HCT116 (cell line): ENCODE results near the gene TMCC1.

Experiments
- CTCF ChIP-seq, 3 experiments: fragments of 200-600 bp in 1 of 3; sonication (generic) in 1 of 3; IDR thresholded peaks in 2 of 3; conservative IDR thresholded peaks in 1 of 3; 2 replicates each; pipeline ENCODE4 v1.5.1; 2012 to 2017; ENCODE audit warnings: low read depth in 2 of 3, low read length in 2 of 3, antibody characterized with exemption in 1 of 3, borderline replicate concordance in 1 of 3, control low read depth in 1 of 3, mild to moderate bottlenecking in 1 of 3, mixed read lengths in 1 of 3, mixed run types in 1 of 3, moderate library complexity in 1 of 3; ENCODE audit not compliant: insufficient read depth in 1 of 3
- EGR1 ChIP-seq: IDR thresholded peaks from 2 replicates; pipeline ENCODE4 v1.6.1; 2012; ENCODE audit warnings: low read depth
- EZH2 ChIP-seq: fragments of 200-600 bp; sonication (generic); IDR thresholded peaks from 2 replicates; pipeline ENCODE4 v1.6.1; 2017; ENCODE audit warnings: antibody characterized with exemption, mixed run types
- EZH2phosphoT487 ChIP-seq: fragments of 200-600 bp; IDR thresholded peaks from 2 replicates; pipeline ENCODE4 v1.6.1; 2018; ENCODE audit warnings: antibody characterized with exemption, borderline replicate concordance
- JUND ChIP-seq: IDR thresholded peaks from 2 replicates; pipeline ENCODE4 v1.6.1; 2012
- MAX ChIP-seq: IDR thresholded peaks from 2 replicates; pipeline ENCODE4 v1.6.1; 2012
- POLR2A ChIP-seq: IDR thresholded peaks from 2 replicates; pipeline ENCODE4 v1.7.0; 2011; ENCODE audit warnings: borderline replicate concordance; ENCODE audit not compliant: insufficient read depth, insufficient read length; ENCODE audit errors: extremely low read depth
- POLR2AphosphoS5 ChIP-seq: IDR thresholded peaks from 2 replicates; pipeline ENCODE4 v1.6.1; 2011; ENCODE audit warnings: mild to moderate bottlenecking, low read depth, low read length, moderate library complexity
- RAD21 ChIP-seq: IDR thresholded peaks from 2 replicates; pipeline ENCODE4 v1.6.1; 2012; ENCODE audit warnings: low read depth, mild to moderate bottlenecking
- SRF ChIP-seq: IDR thresholded peaks from 2 replicates; pipeline ENCODE4 v1.6.1; 2012; ENCODE audit warnings: low read depth
- TCF7L2 ChIP-seq: IDR thresholded peaks from 2 replicates; pipeline ENCODE4 v1.7.0; 2011; ENCODE audit warnings: borderline replicate concordance, inconsistent platforms; ENCODE audit not compliant: insufficient read depth, insufficient read length; ENCODE audit errors: extremely low read depth
- YY1 ChIP-seq: IDR thresholded peaks from 2 replicates; pipeline ENCODE4 v1.6.1; 2011; ENCODE audit warnings: low read length, low read depth, moderate library complexity, mild to moderate bottlenecking; ENCODE audit not compliant: insufficient replicate concordance; ENCODE audit errors: extremely low read depth
- TF ChIP-seq, protein P1 (sequence below): IDR thresholded peaks from 2 replicates; pipeline ENCODE4 v1.6.1; 2012; ENCODE audit warnings: low read depth

DNA sequence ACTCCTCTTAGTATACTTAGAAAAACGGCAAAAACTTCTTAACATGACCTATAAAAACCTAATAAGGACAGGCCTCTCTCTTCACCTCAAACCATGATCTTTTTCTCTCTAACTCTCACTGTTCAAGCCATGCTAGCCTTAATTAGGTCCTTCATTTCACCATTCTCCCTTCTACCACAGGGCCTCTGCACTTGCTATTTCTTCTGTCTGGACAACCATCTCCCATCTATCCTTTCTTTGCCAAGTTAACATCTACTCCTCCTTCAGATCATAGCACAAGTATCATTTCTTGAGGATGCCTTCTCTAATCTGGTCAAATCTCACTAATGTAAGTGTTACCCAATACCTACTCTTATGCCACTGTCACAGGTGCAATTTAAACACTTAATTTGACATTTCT, 39.1 kb downstream of the TMCC1 start:
- TF ChIP-seq RAD21 (no peak), CTCF (IDR thresholded peaks at IDR 0.05 in 2 of 3, conservative IDR thresholded peaks at IDR 0.05 in 1 of 3; ENCODE audit: borderline replicate concordance in 1 of 3, insufficient read depth in 1 of 3, low read depth in 2 of 3, low read length in 2 of 3) (no peak), POLR2AphosphoS5 (no peak), EZH2 (no peak), EZH2phosphoT487 (no peak), TCF7L2 (no peak), JUND (no peak), MAX (no peak), SRF (no peak), POLR2A (no peak), YY1 (no peak), EGR1 (no peak)
- TF ChIP-seq, protein P1, sequence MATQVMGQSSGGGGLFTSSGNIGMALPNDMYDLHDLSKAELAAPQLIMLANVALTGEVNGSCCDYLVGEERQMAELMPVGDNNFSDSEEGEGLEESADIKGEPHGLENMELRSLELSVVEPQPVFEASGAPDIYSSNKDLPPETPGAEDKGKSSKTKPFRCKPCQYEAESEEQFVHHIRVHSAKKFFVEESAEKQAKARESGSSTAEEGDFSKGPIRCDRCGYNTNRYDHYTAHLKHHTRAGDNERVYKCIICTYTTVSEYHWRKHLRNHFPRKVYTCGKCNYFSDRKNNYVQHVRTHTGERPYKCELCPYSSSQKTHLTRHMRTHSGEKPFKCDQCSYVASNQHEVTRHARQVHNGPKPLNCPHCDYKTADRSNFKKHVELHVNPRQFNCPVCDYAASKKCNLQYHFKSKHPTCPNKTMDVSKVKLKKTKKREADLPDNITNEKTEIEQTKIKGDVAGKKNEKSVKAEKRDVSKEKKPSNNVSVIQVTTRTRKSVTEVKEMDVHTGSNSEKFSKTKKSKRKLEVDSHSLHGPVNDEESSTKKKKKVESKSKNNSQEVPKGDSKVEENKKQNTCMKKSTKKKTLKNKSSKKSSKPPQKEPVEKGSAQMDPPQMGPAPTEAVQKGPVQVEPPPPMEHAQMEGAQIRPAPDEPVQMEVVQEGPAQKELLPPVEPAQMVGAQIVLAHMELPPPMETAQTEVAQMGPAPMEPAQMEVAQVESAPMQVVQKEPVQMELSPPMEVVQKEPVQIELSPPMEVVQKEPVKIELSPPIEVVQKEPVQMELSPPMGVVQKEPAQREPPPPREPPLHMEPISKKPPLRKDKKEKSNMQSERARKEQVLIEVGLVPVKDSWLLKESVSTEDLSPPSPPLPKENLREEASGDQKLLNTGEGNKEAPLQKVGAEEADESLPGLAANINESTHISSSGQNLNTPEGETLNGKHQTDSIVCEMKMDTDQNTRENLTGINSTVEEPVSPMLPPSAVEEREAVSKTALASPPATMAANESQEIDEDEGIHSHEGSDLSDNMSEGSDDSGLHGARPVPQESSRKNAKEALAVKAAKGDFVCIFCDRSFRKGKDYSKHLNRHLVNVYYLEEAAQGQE, result no peak
